Activated CD8-positive, alpha-beta memory T cell treated with anti-CD3 and anti-CD28 coated beads, Interleukin-2, amount 10 ng/mL, durations not matched to agents 7 days and 5 days (primary cell): ENCODE results near the gene VPREB1. TPM values are rescaled to one million over a fixed set of nuclear protein-coding genes. Genes with fewer than 3 reads are reported as not detected.
"Not testable (repeated sequence)": the region's sequence is repeated elsewhere in the genome, so short reads cannot be mapped to it uniquely, and the experiment has no call there.

Experiments
- ATAC-seq: fragments of 150-1000 bp; cut with Tn5 transposase; one replicate; pipeline ENCODE4 v1.10.0; 2021; ENCODE audit warnings: moderate library complexity
- CTCF ChIA-PET: fragments of 350-600 bp; sonication (Branson Sonifier 250); formaldehyde crosslinking; loops from one replicate; lab custom pipeline; 2021; ENCODE audit warnings: antibody characterized with exemption; lab: Charles Lee
- DNase-seq: peaks from one replicate; pipeline ENCODE4 v3.0.0-alpha.2; 2020
- H3K27ac Mint-ChIP-seq: one replicate; pipeline ENCODE4 v1.8.0; 2021; ENCODE audit warnings: mild to moderate bottlenecking, mixed read lengths
- H3K27me3 Mint-ChIP-seq: one replicate; pipeline ENCODE4 v1.8.0; 2021; ENCODE audit warnings: mixed read lengths
- H3K36me3 Mint-ChIP-seq: one replicate; pipeline ENCODE4 v1.8.0; 2021; ENCODE audit warnings: mild to moderate bottlenecking, mixed read lengths
- H3K4me1 Mint-ChIP-seq: one replicate; pipeline ENCODE4 v1.8.0; 2021; ENCODE audit warnings: mixed read lengths
- H3K4me3 Mint-ChIP-seq: one replicate; pipeline ENCODE4 v1.8.0; 2021; ENCODE audit warnings: mild to moderate bottlenecking, moderate library complexity, mixed read lengths
- H3K9me3 Mint-ChIP-seq: one replicate; pipeline ENCODE4 v1.8.0; 2022; ENCODE audit warnings: low read depth, mixed read lengths
- total RNA-seq, 2 experiments: library from RNA; stranded (reverse); gene quantifications; one replicate each; pipeline ENCODE4 v1.2.3, GENCODE V29; 2021

The VPREB1 gene
- total RNA-seq, 2 experiments from 2014 or later = not detected

GRCh38 chr22:22219140-22219996 lies 25.2 kb upstream of the VPREB1 start:
- no peak overlapping the region for H3K27ac Mint-ChIP-seq
- CTCF ChIA-PET = interaction anchor here (1.2 to 2.2 kb wide), 2 partner anchors 9 to 17 kb away, joined by 3 to 6 read pairs; no protein-coding TSS in a partner anchor
- no peaks in the 10 kb centered on the region for H3K36me3 Mint-ChIP-seq
- H3K27me3 Mint-ChIP-seq = no peaks in the 10 kb centered on the region
- H3K4me3 Mint-ChIP-seq = no peak overlapping the region
- DNase-seq = no peak
- no peak for ATAC-seq
- peaks cover 5% of the 10 kb centered on the region for H3K4me1 Mint-ChIP-seq
- no peaks in the 10 kb centered on the region for H3K9me3 Mint-ChIP-seq

GRCh38 chr22:22221043-22221442 lies 23.5 kb upstream of the VPREB1 start:
- H3K4me1 Mint-ChIP-seq, CTCF ChIA-PET, ATAC-seq, H3K36me3 Mint-ChIP-seq, H3K9me3 Mint-ChIP-seq, DNase-seq, H3K4me3 Mint-ChIP-seq, H3K27me3 Mint-ChIP-seq, H3K27ac Mint-ChIP-seq: not testable (repeated sequence)

- CTCF ChIA-PET = interaction anchor here (1.6 to 2.3 kb wide), 4 partner anchors 9 to 31 kb away, joined by 5 to 7 read pairs (median 7); no protein-coding TSS in a partner anchor
- peaks cover 2% of the 10 kb centered on the region for H3K27me3 Mint-ChIP-seq
- no peak overlapping the region for H3K4me3 Mint-ChIP-seq
- no peaks in the 10 kb centered on the region for H3K36me3 Mint-ChIP-seq
- no peak for DNase-seq
- peaks cover 2% of the 10 kb centered on the region for H3K4me1 Mint-ChIP-seq
- H3K9me3 Mint-ChIP-seq = no peaks in the 10 kb centered on the region
- H3K27ac Mint-ChIP-seq = no peak overlapping the region
- ATAC-seq = no peak
These were observed 18.0 kb upstream of the VPREB1 start for GRCh38 chr22:22226448-22227187.

- Mint-ChIP-seq H3K9me3 (no peaks in the 10 kb centered on the region), H3K27me3 (peaks cover 2% of the 10 kb centered on the region), H3K4me3 (no peak overlapping the region), H3K36me3 (no peaks in the 10 kb centered on the region), H3K4me1 (peaks cover 3% of the 10 kb centered on the region), H3K27ac (no peak overlapping the region)
- CTCF ChIA-PET = interaction anchor here (2.2 to 2.3 kb wide), 2 partner anchors 18 to 21 kb away, joined by 5 to 7 read pairs; no protein-coding TSS in a partner anchor
- ATAC-seq = no peak
- no peak for DNase-seq
These were observed 16.2 kb upstream of the VPREB1 start for GRCh38 chr22:22228421-22228820.

- Mint-ChIP-seq H3K36me3 (no peaks in the 10 kb centered on the region), H3K4me3 (no peak overlapping the region), H3K9me3 (no peaks in the 10 kb centered on the region), H3K27ac (no peak overlapping the region), H3K27me3 (peaks cover 2% of the 10 kb centered on the region), H3K4me1 (peaks cover 4% of the 10 kb centered on the region)
- DNase-seq = no peak
- no peak for ATAC-seq
- CTCF ChIA-PET = interaction anchor here (2.2 to 2.3 kb wide), 2 partner anchors 18 to 22 kb away, joined by 5 to 7 read pairs; no protein-coding TSS in a partner anchor
These were observed 15.7 kb upstream of the VPREB1 start for GRCh38 chr22:22228921-22229320.

GRCh38 chr22:22229683-22230420 lies 14.7 kb upstream of the VPREB1 start:
- Mint-ChIP-seq H3K27me3 (peaks cover 2% of the 10 kb centered on the region), H3K4me1 (peaks cover 10% of the 10 kb centered on the region), H3K4me3 (no peak overlapping the region), H3K9me3 (no peaks in the 10 kb centered on the region), H3K27ac (no peak overlapping the region), H3K36me3 (no peaks in the 10 kb centered on the region)
- DNase-seq (no peak), ATAC-seq (no peak)
- CTCF ChIA-PET = interaction anchor here (11.8 kb wide), 1 partner anchor 24 kb away, joined by 212 read pairs; no protein-coding TSS in a partner anchor

- no peaks in the 10 kb centered on the region for H3K9me3 Mint-ChIP-seq
- peaks cover 2% of the 10 kb centered on the region for H3K27me3 Mint-ChIP-seq
- CTCF ChIA-PET = interaction anchor here (11.8 kb wide), 1 partner anchor 25 kb away, joined by 212 read pairs; no protein-coding TSS in a partner anchor
- no peak overlapping the region for H3K4me3 Mint-ChIP-seq
- H3K4me1 Mint-ChIP-seq = peaks cover 15% of the 10 kb centered on the region
- DNase-seq (no peak), ATAC-seq (no peak)
- no peak overlapping the region for H3K27ac Mint-ChIP-seq
- H3K36me3 Mint-ChIP-seq = no peaks in the 10 kb centered on the region
These were observed 14.1 kb upstream of the VPREB1 start for GRCh38 chr22:22230438-22230837.

GRCh38 chr22:22233081-22233480 lies 11.5 kb upstream of the VPREB1 start:
- no peak for ATAC-seq
- H3K4me3 Mint-ChIP-seq = no peak overlapping the region
- no peaks in the 10 kb centered on the region for H3K9me3 Mint-ChIP-seq
- no peak overlapping the region for H3K27ac Mint-ChIP-seq
- peaks cover 18% of the 10 kb centered on the region for H3K4me1 Mint-ChIP-seq
- peaks cover 2% of the 10 kb centered on the region for H3K27me3 Mint-ChIP-seq
- no peaks in the 10 kb centered on the region for H3K36me3 Mint-ChIP-seq
- CTCF ChIA-PET = interaction anchor here (1.6 to 11.8 kb wide), 4 partner anchors 14 to 37 kb away, joined by 4 to 212 read pairs (median 26); no protein-coding TSS in a partner anchor
- DNase-seq = no peak

GRCh38 chr22:22235558-22235957 lies 9.0 kb upstream of the VPREB1 start:
- H3K4me3 Mint-ChIP-seq = no peak overlapping the region
- H3K9me3 Mint-ChIP-seq = no peaks in the 10 kb centered on the region
- CTCF ChIA-PET = interaction anchor here (0.6 to 11.8 kb wide), 15 partner anchors 9 to 1326 kb away, joined by 3 to 212 read pairs (median 4); no protein-coding TSS in a partner anchor
- ATAC-seq = peak; percentile 45
- no peaks in the 10 kb centered on the region for H3K36me3 Mint-ChIP-seq
- H3K27me3 Mint-ChIP-seq = peaks cover 2% of the 10 kb centered on the region
- DNase-seq = peak; percentile 72
- H3K27ac Mint-ChIP-seq = no peak overlapping the region
- peaks cover 18% of the 10 kb centered on the region for H3K4me1 Mint-ChIP-seq

GRCh38 chr22:22237521-22237920 lies 7.1 kb upstream of the VPREB1 start:
- no peak overlapping the region for H3K4me3 Mint-ChIP-seq
- no peak overlapping the region for H3K27ac Mint-ChIP-seq
- ATAC-seq (no peak), DNase-seq (no peak)
- H3K4me1 Mint-ChIP-seq = peaks cover 14% of the 10 kb centered on the region
- CTCF ChIA-PET = interaction anchor here (6.3 to 11.8 kb wide), 2 partner anchors 23 to 32 kb away, joined by 44 to 212 read pairs; no protein-coding TSS in a partner anchor
- H3K27me3 Mint-ChIP-seq = peaks cover 6% of the 10 kb centered on the region
- H3K9me3 Mint-ChIP-seq = no peaks in the 10 kb centered on the region
- H3K36me3 Mint-ChIP-seq = no peaks in the 10 kb centered on the region

GRCh38 chr22:22239311-22239939 lies 5.2 kb upstream of the VPREB1 start:
- DNase-seq = no peak
- ATAC-seq = no peak
- no peaks in the 10 kb centered on the region for H3K36me3 Mint-ChIP-seq
- H3K4me1 Mint-ChIP-seq = peaks cover 12% of the 10 kb centered on the region
- H3K27ac Mint-ChIP-seq = no peak overlapping the region
- no peaks in the 10 kb centered on the region for H3K9me3 Mint-ChIP-seq
- CTCF ChIA-PET = interaction anchor here (11.8 kb wide), 1 partner anchor 34 kb away, joined by 212 read pairs; no protein-coding TSS in a partner anchor
- peaks cover 9% of the 10 kb centered on the region for H3K27me3 Mint-ChIP-seq
- no peak overlapping the region for H3K4me3 Mint-ChIP-seq

GRCh38 chr22:22241554-22241898 lies 3.1 kb upstream of the VPREB1 start:
- DNase-seq (no peak), ATAC-seq (no peak)
- Mint-ChIP-seq H3K4me1 (peaks cover 5% of the 10 kb centered on the region), H3K27ac (no peak overlapping the region), H3K36me3 (no peaks in the 10 kb centered on the region), H3K9me3 (no peaks in the 10 kb centered on the region), H3K27me3 (peaks cover 9% of the 10 kb centered on the region), H3K4me3 (no peak overlapping the region)
- CTCF ChIA-PET = interaction anchor here (11.8 kb wide), 1 partner anchor 36 kb away, joined by 212 read pairs; no protein-coding TSS in a partner anchor
